Airway epithelial cell (primary cell): ENCODE results near the gene MLST8. TPM values are rescaled to one million over a fixed set of nuclear protein-coding genes. Genes with fewer than 3 reads are reported as not detected.

Experiments
- total RNA-seq: library from RNA; depleted of rRNA; stranded (reverse); fragments of >200 nt; gene quantifications from 2 replicates; pipeline ENCODE4 v1.2.3, GENCODE V29; 2015

Gene MLST8, protein sequence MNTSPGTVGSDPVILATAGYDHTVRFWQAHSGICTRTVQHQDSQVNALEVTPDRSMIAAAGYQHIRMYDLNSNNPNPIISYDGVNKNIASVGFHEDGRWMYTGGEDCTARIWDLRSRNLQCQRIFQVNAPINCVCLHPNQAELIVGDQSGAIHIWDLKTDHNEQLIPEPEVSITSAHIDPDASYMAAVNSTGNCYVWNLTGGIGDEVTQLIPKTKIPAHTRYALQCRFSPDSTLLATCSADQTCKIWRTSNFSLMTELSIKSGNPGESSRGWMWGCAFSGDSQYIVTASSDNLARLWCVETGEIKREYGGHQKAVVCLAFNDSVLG
- total RNA-seq = 68.9 and 81.9 TPM in 2 replicates

DNA sequence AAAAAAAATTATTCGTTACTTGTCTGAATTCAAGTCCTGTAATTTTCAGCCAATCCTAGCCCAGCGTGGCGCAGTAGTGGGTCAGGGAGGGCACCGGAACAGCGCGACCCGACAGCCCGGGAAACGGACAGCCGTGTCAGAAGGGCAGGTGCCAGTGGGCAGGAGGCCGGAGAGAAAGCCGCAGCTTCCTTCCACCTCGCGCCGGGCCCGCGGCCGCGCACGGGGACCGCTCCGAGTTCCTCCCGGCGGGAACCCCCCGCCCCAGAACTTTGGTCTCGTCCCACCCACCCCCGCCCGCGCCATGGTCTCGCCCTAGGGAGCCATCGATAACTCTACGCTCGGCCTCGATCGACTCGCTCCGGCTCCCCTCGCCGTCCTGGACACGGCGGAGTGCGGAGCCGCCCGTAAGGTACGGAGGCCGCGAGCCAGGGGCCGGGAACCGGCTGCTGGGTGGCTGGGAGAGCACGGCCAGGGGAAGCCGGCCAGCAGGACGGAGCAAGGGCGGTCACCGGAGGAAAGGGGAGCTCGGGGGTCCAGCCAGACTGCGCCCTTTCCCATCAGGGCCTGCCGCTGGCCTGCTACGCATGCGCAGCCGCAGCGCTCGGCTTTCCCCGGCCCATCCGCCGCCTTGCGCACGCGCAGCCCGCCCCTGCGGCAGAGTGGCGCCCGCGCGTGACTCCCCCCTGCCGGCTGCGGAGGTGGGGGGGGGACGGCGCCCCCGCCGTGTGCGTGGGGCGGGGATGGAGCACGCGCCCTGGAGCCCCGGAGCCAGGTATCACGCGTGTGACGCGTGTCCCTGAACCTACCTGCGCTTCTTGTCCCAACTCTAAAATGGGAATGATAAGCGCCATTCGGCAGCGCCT, at the start of gene MLST8:
TSS of gene MLST8 (plus strand) at position 351 of the 863 bp plus-strand sequence. CDS start 632 bp downstream, outside the sequence.

DNA sequence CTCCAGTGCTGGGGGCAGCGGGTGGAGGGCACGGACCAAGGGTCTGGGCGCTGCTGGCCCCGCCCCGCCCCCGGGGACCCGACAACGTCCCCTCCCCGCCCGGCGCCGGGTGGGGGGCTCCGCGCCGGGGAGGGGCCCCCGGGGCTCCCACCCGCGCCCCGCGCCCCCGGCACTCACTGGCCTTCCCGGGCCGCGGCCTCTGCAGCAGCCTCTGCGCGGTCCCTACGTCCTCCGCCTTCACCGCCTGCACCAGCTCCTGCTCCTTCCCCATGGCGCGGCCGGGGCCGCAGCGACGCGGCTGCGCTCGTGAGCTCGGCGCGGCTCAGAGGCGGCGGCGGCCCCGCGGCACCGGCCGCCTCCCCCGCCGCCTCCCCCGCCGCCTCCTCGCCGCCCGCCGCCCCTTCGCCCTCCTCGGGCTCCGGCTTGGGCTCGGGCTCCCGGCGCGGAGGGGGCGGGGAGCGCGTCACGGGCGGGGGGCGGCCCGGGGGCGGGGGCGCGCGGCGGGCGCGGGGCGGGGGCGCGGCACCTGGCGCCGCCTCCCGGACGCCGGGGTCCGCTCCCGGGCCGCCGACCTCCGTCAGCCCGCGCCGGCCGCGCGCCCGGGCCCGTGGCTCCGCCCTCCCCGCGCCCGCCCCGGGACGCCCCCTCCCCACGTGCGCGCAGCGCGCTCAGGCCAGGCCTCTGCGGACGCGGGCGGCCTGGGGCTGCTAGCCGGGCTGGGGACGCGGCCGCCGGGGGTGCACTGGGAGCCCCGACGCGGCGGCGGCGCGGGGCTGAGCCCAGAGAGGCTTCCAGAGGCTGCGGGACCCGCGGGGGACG, 8.9 kb upstream of the MLST8 start, which contains the start of gene CASKIN1:
TSS of gene CASKIN1 (minus strand) at position 444 of the 819 bp plus-strand sequence. CDS start at position 271, 173 bp downstream.

DNA sequence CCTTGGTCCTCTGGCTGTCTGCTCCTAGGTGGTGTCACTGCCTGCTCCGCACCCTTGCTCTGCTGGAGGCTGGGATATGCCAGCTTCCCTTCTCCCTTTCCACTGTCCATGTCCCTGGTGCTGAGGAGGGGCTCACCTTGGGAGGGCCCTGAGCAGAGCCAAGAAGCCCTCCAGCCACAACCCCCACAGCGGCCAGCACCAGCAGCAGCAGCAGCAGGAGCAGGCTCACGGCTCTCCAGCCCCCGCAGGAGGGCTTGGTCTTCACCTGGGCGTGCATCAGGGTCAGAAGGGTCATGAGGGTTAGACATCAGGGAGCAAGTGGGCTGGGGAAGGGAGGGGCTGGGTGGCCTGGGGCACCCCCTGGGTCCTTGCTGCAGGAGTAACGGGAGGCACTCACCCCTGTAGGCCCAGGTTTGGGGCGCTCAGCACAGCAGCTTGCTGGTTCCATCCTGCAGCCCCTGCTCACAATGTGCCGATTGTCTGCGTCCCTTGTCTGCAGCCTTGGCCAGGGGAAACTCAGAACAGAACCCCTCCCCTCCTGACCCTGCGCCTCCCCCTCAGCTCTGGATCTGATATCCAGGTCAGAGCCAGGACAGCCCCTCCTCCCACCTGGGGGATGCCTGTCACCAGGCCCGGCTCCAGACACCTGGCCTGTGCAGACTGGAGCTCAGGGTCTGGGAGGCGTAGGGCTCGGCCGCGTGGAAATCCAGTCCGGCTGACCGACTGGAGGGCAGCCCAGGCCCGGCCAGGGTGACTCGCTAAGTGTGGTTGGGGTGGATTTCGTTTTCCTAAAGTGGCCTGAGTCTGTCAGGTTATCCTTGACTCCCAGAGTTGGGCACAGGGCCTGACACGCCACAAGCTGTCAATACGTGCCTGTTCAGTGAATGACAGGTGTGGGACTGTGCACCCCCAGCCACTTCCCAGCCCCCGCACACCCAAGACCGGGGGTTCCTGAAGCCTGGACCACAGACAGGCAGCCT, 5.4 kb downstream of the MLST8 start, which contains the start of gene BRICD5:
TSS of gene BRICD5 (minus strand) at position 478 of the 980 bp plus-strand sequence. CDS start at position 448, 30 bp downstream.

DNA sequence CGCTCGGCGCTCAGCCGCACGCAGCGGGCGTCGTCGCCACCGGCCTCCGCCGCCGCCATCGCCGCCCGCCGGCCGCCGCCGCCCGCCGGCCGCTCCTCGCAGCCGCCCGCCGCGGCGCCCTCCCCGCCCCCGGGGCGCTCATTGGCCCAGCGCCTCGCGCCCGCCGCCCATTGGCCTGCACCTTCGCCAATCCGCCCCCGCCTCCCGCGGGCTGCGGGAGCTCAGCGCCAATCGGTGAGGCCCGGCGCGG, 9.4 kb downstream of the MLST8 start, which contains the start of gene PGP:
TSS of gene PGP (minus strand) at position 122 of the 250 bp plus-strand sequence. CDS start at position 59, 63 bp downstream.

DNA sequence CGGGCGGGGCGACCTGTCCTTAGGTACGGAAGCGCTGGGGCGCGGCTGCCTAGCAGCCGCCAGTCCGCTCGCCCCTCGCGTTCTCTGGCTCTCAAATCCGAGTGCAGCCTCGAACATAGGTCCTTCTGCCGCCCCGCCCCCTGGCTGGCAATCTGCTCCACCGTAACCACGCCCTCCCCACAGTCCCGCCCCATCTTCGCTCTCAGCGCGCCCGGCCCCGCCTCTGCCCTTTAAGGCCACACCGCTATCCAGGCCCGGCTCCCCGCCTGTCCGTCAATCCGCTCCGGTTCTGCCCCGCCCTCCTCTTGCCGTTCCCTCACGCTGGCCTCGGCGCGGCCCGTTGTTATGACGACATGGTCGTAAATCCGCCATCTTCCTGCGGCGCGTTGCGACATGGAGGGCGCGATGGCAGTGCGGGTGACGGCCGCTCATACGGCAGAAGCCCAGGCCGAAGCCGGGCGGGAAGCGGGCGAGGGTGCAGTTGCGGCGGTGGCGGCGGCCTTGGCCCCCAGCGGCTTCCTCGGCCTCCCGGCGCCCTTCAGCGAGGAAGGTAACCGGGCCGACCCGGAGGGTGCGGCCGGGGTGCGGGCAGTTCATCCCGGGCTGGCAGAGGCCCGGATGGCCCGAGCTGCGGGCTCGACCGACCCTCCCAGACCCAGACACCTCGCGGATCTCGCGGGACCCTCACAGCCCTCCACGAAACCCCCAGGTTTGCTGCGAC, 18.1 kb downstream of the MLST8 start, which contains the start of gene E4F1:
TSS of gene E4F1 (plus strand) at position 371 of the 721 bp plus-strand sequence. CDS start at position 394, 23 bp downstream.

DNA sequence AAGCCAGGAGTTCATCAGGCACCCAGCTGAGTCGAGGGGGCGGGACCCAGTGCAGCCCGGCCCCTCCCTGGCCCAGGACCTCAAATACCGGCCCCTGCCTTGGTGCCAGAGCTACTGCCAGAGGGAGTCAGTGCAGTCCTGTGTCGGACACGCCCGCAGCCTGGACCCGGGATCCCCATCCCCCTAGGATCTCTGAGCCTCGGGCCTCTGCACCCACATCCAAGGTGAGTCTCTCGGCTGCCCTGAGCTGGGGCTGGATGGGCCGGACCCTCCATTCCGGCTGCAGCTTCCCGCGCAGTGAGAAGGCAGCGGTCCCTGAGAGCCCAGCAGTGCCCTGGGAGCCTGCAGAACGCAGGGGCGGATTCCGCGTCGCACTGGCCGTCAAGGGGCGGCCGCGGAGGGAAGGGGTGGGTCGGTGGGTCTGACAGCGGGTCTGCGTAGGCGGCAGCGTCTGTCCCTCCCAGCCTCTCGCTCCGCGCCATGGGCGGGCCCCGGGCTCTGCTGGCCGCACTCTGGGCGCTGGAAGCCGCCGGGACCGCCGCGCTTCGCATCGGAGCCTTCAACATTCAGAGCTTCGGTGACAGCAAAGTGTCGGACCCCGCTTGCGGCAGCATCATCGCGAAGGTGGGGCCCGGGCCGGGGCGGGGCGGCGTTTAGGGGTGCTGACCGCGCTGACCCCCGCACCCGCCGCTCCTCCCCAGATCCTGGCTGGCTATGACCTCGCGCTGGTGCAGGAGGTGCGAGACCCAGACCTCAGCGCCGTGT, 31.3 kb downstream of the MLST8 start, which contains the start of gene DNASE1L2:
TSS of gene DNASE1L2 (plus strand) at position 108 of the 765 bp plus-strand sequence. CDS start at position 481, 373 bp downstream.

DNA sequence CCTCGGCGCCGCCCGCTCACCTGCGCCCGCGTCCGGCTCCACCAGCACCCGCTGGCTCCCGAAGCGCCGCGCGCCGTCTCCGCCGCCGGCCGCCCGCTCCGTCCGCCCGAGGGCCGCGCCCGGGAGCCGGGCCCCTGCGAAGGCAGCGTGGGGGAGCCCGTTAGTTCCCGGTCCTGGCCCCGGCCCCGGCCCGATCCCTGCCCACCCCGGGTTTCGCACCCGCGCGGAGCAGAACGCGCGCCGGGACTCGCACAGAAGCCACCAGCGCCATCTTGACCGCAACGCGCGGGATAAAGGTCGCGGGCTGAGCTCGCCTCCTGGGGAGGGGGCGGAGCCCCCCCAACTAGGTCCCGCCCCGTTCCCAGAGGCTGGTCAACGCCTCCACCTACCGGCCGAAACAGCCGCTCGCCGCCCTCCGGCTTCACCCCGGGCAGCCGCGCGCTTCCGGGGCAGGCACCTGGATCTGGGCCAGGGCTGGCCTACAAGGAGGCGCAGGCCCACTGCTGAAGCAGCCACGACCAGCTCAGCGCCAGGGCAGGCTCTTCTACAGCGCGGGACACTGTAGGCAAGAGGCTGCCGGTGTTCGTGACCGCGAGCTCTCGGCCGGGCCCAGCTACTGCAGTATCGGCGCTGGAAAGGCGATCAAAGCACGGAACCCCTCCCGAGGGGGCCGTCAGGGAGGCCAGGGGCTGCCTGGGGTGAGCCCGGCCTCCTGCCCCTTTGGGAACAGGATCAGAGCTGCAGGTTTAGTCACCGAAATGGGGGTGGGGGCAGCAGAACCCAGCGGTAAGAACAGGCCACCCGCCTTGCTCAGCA, 46.2 kb downstream of the MLST8 start, which contains the start of gene ECI1:
TSS of gene ECI1 (minus strand) at position 292 of the 816 bp plus-strand sequence. CDS start at position 271, 21 bp downstream.

Other genes starting within 250 kb of the MLST8 start
- 279 and 343 TPM in 2 replicates for gene NDUFB10, start 245.9 kb upstream of the MLST8 start, total RNA-seq
- 3,748 and 4,325 TPM in 2 replicates for gene RPS2, start 240.6 kb upstream of the MLST8 start, total RNA-seq
- gene RNF151, start 238.6 kb upstream of the MLST8 start, total RNA-seq = not detected in 2 replicates
- 114 and 119 TPM in 2 replicates for gene TBL3, start 233.4 kb upstream of the MLST8 start, total RNA-seq
- 1.1 and 2.2 TPM in 2 replicates for gene NOXO1, start 224.0 kb upstream of the MLST8 start, total RNA-seq
- gene GFER, start 221.3 kb upstream of the MLST8 start, total RNA-seq = 20.3 and 22.9 TPM in 2 replicates
- gene SYNGR3, start 215.5 kb upstream of the MLST8 start, total RNA-seq = 2.1 and 5.4 TPM in 2 replicates
- 52.9 and 61.7 TPM in 2 replicates for gene ZNF598, start 195.6 kb upstream of the MLST8 start, total RNA-seq
- gene NPW, start 185.7 kb upstream of the MLST8 start, total RNA-seq = 3.6 and 4.0 TPM in 2 replicates
- gene NHERF2, start 178.6 kb upstream of the MLST8 start, total RNA-seq = 24.8 and 25.5 TPM in 2 replicates
- 32.8 and 43.2 TPM in 2 replicates for gene NTHL1, start 157.6 kb upstream of the MLST8 start, total RNA-seq
- 33.8 and 35.0 TPM in 2 replicates for gene TSC2, start 157.5 kb upstream of the MLST8 start, total RNA-seq
- gene PKD1, start 69.6 kb upstream of the MLST8 start, total RNA-seq = 43.3 and 71.5 TPM in 2 replicates
- gene RAB26, start 56.8 kb upstream of the MLST8 start, total RNA-seq = 0.49 and 5.0 TPM in 2 replicates
- gene TRAF7, start 49.7 kb upstream of the MLST8 start, total RNA-seq = 58.2 and 65.4 TPM in 2 replicates
- 0.42 and 0.46 TPM in 2 replicates for gene CASKIN1, start 8.8 kb upstream of the MLST8 start, total RNA-seq
- 2.5 and 3.5 TPM in 2 replicates for gene BRICD5, start 5.4 kb downstream of the MLST8 start, total RNA-seq
- gene PGP, start 9.4 kb downstream of the MLST8 start, total RNA-seq = 21.9 and 26.8 TPM in 2 replicates
- 23.9 and 26.2 TPM in 2 replicates for gene E4F1, start 18.1 kb downstream of the MLST8 start, total RNA-seq
- gene DNASE1L2, start 31.0 kb downstream of the MLST8 start, total RNA-seq = 0.19 and 0.21 TPM in 2 replicates
- gene ECI1, start 46.1 kb downstream of the MLST8 start, total RNA-seq = 36.0 and 39.4 TPM in 2 replicates
- 178 and 219 TPM in 2 replicates for gene RNPS1, start 62.7 kb downstream of the MLST8 start, total RNA-seq
- 0.56 TPM in 1 of 2 replicates, not detected in the other for gene ABCA3, start 135.3 kb downstream of the MLST8 start, total RNA-seq
- gene CCNF, start 224.0 kb downstream of the MLST8 start, total RNA-seq = 19.6 and 22.9 TPM in 2 replicates